HL-60 (cell line): Measurements from ENCODE around the gene FAM149B1.
A peak's percentile ranks its signal among the peaks of the same experiment; 100 is the strongest.

Experiments used
- DNase-seq, 2 experiments: peaks; one replicate each; pipeline ENCODE4 v3.0.0-alpha.2; 2010 to 2020; ENCODE audit warnings: low read depth in 1 of 2, low spot score in 1 of 2
- H3K27ac ChIP-seq: fragments of 250-450 bp; sonication (Bioruptor Pico); replicated peaks from 2 replicates; pipeline ENCODE4 v1.5.1; 2020; ENCODE audit warnings: mild to moderate bottlenecking, moderate library complexity
- H3K27me3 ChIP-seq: fragments of 250-450 bp; sonication (Bioruptor Pico); 2 replicates; pipeline ENCODE4 v1.5.1; 2021; ENCODE audit warnings: mild to moderate bottlenecking, moderate library complexity; ENCODE audit not compliant: insufficient read depth, poor library complexity, severe bottlenecking
- H3K4me3 ChIP-seq: replicated peaks from 2 replicates; pipeline ENCODE4 v1.5.1; 2011; ENCODE audit warnings: mild to moderate bottlenecking, control low read depth, low read length; ENCODE audit not compliant: insufficient read depth
- GABPA ChIP-seq: IDR thresholded peaks from 2 replicates; pipeline ENCODE4 v1.6.1; 2012; ENCODE audit warnings: low read depth
- POLR2AphosphoS5 ChIP-seq: IDR thresholded peaks from 2 replicates; pipeline ENCODE4 v1.6.1; 2012; ENCODE audit warnings: low read depth
- SPI1 ChIP-seq: IDR thresholded peaks from 2 replicates; pipeline ENCODE4 v1.6.1; 2012; ENCODE audit warnings: low read depth, mild to moderate bottlenecking, borderline replicate concordance
- TF ChIP-seq, protein P1 (sequence below): IDR thresholded peaks from one replicate; pipeline ENCODE4 v1.5.1; 2011; ENCODE audit warnings: low read length, control low read depth, inconsistent platforms; ENCODE audit not compliant: insufficient read depth
- TF ChIP-seq, protein P2 (sequence below): IDR thresholded peaks from 2 replicates; pipeline ENCODE4 v1.6.1; 2012; ENCODE audit warnings: low read depth; ENCODE audit not compliant: insufficient replicate concordance

FAM149B1 gene

GRCh38 chr10:73246322-73246645, 78.4 kb downstream of the FAM149B1 start:
- DNase-seq, result no peak
- no peaks in the 10 kb centered on the region for H3K27me3 ChIP-seq
- peak overlapping the region; percentile 81 for H3K4me3 ChIP-seq
- no peak for TF ChIP-seq POLR2AphosphoS5
- TF ChIP-seq, protein P1, sequence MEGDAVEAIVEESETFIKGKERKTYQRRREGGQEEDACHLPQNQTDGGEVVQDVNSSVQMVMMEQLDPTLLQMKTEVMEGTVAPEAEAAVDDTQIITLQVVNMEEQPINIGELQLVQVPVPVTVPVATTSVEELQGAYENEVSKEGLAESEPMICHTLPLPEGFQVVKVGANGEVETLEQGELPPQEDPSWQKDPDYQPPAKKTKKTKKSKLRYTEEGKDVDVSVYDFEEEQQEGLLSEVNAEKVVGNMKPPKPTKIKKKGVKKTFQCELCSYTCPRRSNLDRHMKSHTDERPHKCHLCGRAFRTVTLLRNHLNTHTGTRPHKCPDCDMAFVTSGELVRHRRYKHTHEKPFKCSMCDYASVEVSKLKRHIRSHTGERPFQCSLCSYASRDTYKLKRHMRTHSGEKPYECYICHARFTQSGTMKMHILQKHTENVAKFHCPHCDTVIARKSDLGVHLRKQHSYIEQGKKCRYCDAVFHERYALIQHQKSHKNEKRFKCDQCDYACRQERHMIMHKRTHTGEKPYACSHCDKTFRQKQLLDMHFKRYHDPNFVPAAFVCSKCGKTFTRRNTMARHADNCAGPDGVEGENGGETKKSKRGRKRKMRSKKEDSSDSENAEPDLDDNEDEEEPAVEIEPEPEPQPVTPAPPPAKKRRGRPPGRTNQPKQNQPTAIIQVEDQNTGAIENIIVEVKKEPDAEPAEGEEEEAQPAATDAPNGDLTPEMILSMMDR, result no peak
- TF ChIP-seq, protein P2, sequence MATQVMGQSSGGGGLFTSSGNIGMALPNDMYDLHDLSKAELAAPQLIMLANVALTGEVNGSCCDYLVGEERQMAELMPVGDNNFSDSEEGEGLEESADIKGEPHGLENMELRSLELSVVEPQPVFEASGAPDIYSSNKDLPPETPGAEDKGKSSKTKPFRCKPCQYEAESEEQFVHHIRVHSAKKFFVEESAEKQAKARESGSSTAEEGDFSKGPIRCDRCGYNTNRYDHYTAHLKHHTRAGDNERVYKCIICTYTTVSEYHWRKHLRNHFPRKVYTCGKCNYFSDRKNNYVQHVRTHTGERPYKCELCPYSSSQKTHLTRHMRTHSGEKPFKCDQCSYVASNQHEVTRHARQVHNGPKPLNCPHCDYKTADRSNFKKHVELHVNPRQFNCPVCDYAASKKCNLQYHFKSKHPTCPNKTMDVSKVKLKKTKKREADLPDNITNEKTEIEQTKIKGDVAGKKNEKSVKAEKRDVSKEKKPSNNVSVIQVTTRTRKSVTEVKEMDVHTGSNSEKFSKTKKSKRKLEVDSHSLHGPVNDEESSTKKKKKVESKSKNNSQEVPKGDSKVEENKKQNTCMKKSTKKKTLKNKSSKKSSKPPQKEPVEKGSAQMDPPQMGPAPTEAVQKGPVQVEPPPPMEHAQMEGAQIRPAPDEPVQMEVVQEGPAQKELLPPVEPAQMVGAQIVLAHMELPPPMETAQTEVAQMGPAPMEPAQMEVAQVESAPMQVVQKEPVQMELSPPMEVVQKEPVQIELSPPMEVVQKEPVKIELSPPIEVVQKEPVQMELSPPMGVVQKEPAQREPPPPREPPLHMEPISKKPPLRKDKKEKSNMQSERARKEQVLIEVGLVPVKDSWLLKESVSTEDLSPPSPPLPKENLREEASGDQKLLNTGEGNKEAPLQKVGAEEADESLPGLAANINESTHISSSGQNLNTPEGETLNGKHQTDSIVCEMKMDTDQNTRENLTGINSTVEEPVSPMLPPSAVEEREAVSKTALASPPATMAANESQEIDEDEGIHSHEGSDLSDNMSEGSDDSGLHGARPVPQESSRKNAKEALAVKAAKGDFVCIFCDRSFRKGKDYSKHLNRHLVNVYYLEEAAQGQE, result no peak
- TF ChIP-seq GABPA, result no peak
- TF ChIP-seq SPI1, result no peak
- H3K27ac ChIP-seq, result peak overlapping the region; percentile 95

GRCh38 chr10:73246646-73247508, 79.0 kb downstream of the FAM149B1 start, which contains the start of gene DNAJC9:
Gene DNAJC9, minus strand, starts transcription at chr10:73247255. Its CDS starts 66 bp downstream, at chr10:73247189.
- Histone ChIP-seq H3K27me3 (no peaks in the 10 kb centered on the region), H3K4me3 (peak within 1 kb of the TSS; percentile 81), H3K27ac (peak within 1 kb of the TSS; percentile 95)
- peak; percentile 91 to 96 for DNase-seq
- peak; percentile 12; the same call in 1 of the 2 replicates for TF ChIP-seq SPI1
- TF ChIP-seq, protein P2, result peak; percentile 67
- no peak for TF ChIP-seq GABPA
- TF ChIP-seq, protein P1, result no peak
- peak; percentile 94 for TF ChIP-seq POLR2AphosphoS5

DNA sequence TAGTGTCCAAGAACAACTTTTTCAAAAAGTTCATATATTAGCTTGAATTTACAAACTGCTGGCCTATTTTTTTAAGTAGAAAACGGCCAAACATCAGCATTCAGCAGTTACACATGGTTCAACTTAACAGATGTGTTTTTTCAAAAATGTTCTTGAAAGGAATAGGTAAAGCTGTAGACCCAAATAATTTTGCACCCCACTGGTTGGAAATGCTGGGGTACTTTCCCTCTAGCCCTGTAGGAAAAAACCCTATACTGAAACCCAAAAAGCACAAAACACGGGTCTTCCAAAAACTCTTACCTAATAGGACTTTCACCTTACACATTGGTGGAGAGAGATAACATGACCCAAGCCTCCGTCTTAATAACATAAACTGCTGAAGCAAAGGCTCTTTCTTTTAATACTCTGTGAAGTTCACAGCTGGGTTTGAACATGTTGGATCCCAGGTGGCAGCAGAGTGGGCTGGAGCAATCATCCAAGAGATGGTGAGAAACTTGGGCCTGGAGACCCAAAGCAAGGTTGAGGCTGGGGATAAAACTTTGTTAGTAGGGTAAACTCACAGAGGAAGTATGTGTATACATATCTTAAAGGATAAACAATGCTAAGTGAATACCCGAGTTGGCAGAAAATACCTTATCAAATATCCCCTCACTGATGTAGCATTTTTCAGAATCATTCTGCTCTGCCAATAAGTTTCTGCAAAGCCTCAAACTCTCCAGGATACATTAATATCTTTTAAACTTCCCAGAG, 79.8 kb downstream of the FAM149B1 start:
- DNase-seq, result no peak
- TF ChIP-seq, protein P2, result no peak
- no peak for TF ChIP-seq GABPA
- TF ChIP-seq, protein P1, result no peak
- TF ChIP-seq SPI1, result no peak
- TF ChIP-seq POLR2AphosphoS5, result no peak
- H3K27ac ChIP-seq, result peak overlapping the region; percentile 95

More for the DNA sequence above, 79.8 kb downstream of the FAM149B1 start:
- Histone ChIP-seq H3K4me3 (peak overlapping the region; percentile 34), H3K27me3 (no peaks in the 10 kb centered on the region)
